Adrenal gland (tissue), 12 donors: Measurements from ENCODE around the gene ZBTB44. TPM values are rescaled to one million over a fixed set of nuclear protein-coding genes. Genes with fewer than 3 reads are reported as not detected.

ENCODE experiments used
- DNase-seq, 7 donors: peaks; one replicate each; pipeline ENCODE4 v3.0.0-alpha.2; 2019 to 2020
- H3K27ac ChIP-seq, 5 donors: fragments of 200-600 bp; sonication (generic) in 4 of 5; 1 replicate in 3 of 5; 2 replicates in 2 of 5; pipeline versions ENCODE4 v1.5.1 to v1.8.0; 2016 to 2020; ENCODE audit warnings: mild to moderate bottlenecking in 1 of 5
- H3K27me3 ChIP-seq: fragments of 200-600 bp; 2 replicates; pipeline ENCODE4 v1.8.0; 2021
- H3K36me3 ChIP-seq, 2 donors: fragments of 200-600 bp; replicated peaks in 1 of 2; 1 replicate in 1 of 2; 2 replicates in 1 of 2; pipeline versions ENCODE4 v1.5.1 to v1.8.0; 2018 to 2022
- H3K4me1 ChIP-seq, 2 donors: fragments of 200-600 bp; replicated peaks in 1 of 2; 1 replicate in 1 of 2; 2 replicates in 1 of 2; pipeline versions ENCODE4 v1.5.1 to v1.8.0; 2018 to 2021
- H3K4me3 ChIP-seq, 4 donors: fragments of 200-600 bp; sonication (generic) in 3 of 4; one replicate each; pipeline ENCODE4 v1.5.1; 2016 to 2018
- H3K9me3 ChIP-seq, 3 donors: fragments of 200-600 bp; sonication (generic) in 1 of 3; replicated peaks in 1 of 3; 1 replicate in 2 of 3; 2 replicates in 1 of 3; pipeline versions ENCODE4 v1.5.1 to v1.8.0; 2016 to 2021
- POLR2A ChIP-seq, 2 donors: fragments of 450-650 bp; IDR thresholded peaks; one replicate each; pipeline ENCODE4 v1.6.1; 2017; ENCODE audit warnings: antibody characterized with exemption in 2 of 2, mild to moderate bottlenecking in 2 of 2, moderate library complexity in 1 of 2
- WGBS, 4 donors: extraction: QIAGEN DNeasy Blood & Tissue Kit in 2 of 4; methylation state at CpG; one replicate each; pipeline versions ENCODE4 v1.1.5 to v1.1.7; 2013 to 2017; 5-methylcytosine and 5-hydroxymethylcytosine counted together
- intact Hi-C, 2 donors: fragments of 100-400 bp; cut with DNase I; formaldehyde crosslinking; loops; one replicate each; pipeline versions ENCODE4 v1.14.1 to v1.15.0; 2022 to 2023
- polyA plus RNA-seq, 3 donors: library from polyadenylated mRNA; stranded (reverse); fragments of 200-250 nt in 2 of 3; fragments of 350-450 nt in 1 of 3; fragmentation: Illumina TruSeq in 1 of 3; extraction: RNeasy Lipid Tissue Mini Kit (QIAGEN cat#74804) in 1 of 3; gene quantifications; one replicate each; pipeline ENCODE4 v1.2.3, GENCODE V29; 2013 to 2014
- total RNA-seq, 9 donors: library from RNA; depleted of rRNA in 4 of 9; stranded (reverse); fragments of >200 nt in 4 of 9; fragments of 120-200 nt in 1 of 9; fragmentation: NEBNext Ultra II Directional in 1 of 9; extraction: Animal tissue kit (Norgen Biotek cat#: 25700) in 1 of 9; gene quantifications; one replicate each; pipeline versions ENCODE4 v1.1.0 to v1.2.4, GENCODE V29; 2013 to 2023
- TF ChIP-seq, protein P1 (sequence below), 6 experiments: fragments of 450-650 bp in 4 of 6; fragments of 200-600 bp in 2 of 6; sonication (generic) in 1 of 6; IDR thresholded peaks; 1 replicate in 5 of 6; 2 replicates in 1 of 6; pipeline versions ENCODE4 v1.5.1 to v1.8.0; 2016 to 2021; ENCODE audit warnings: antibody characterized with exemption in 6 of 6, mild to moderate bottlenecking in 2 of 6, moderate library complexity in 1 of 6
- donor health status: healthy with polysubstance abuse.
- donor health status: Bipolar disorder and iron deficiency.
- donor health status: DM: yes; HTN: yes; CAD: no.
- donor health status: DM: no; HTN: no; CAD: no.
- donor health status: DM: no; HTN: no; CAD: no.
- donor health status: DM: yes; HTN: yes; CAD: no.

ZBTB44 gene
- total and polyA plus RNA-seq, 12 donors, result 10.1 to 94.3 (median 39.6) TPM

DNA sequence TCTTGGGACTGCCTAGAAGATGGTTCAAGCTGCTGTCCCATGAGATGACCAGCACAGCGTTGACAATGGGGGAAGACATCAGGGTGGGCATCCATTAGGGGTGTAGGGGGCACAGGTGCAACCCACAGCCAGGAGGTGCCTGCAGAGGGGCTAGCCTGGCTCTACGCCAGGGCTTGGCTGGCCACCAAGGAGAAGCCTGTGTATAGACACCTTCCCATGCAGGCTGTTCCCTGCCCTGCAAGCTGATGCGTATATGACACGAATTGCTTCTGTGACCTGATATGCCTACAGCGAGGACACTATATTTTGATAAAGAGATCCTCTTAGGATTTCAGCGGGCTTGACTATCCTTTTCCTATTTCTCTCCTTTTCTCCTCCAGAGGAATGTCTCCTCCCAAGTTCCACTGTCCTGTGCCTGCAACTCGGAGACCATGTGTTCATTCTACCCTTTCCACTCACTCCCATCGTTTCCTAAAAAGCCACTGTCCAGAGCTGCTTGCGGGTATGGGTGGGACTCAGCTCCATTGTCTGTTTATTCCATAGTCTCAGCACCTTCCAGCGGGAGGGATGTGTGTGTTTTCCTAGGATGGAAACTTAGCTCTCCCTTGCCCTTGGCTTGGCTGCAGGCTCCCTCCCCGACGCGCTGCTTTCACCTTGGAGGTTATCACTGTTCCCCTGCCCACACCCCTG, 99.0 kb downstream of the ZBTB44 start:
- TF ChIP-seq, protein P1, sequence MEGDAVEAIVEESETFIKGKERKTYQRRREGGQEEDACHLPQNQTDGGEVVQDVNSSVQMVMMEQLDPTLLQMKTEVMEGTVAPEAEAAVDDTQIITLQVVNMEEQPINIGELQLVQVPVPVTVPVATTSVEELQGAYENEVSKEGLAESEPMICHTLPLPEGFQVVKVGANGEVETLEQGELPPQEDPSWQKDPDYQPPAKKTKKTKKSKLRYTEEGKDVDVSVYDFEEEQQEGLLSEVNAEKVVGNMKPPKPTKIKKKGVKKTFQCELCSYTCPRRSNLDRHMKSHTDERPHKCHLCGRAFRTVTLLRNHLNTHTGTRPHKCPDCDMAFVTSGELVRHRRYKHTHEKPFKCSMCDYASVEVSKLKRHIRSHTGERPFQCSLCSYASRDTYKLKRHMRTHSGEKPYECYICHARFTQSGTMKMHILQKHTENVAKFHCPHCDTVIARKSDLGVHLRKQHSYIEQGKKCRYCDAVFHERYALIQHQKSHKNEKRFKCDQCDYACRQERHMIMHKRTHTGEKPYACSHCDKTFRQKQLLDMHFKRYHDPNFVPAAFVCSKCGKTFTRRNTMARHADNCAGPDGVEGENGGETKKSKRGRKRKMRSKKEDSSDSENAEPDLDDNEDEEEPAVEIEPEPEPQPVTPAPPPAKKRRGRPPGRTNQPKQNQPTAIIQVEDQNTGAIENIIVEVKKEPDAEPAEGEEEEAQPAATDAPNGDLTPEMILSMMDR (IDR thresholded peaks at IDR 0.05), result no peak
- no peak for TF ChIP-seq POLR2A (IDR thresholded peaks at IDR 0.05)
- DNase-seq, result peak in 1 of 7 donors; percentile 46
- no peaks in the 10 kb centered on the region for H3K36me3 ChIP-seq
- H3K27ac ChIP-seq, result no peak overlapping the region
- no peaks in the 10 kb centered on the region for H3K27me3 ChIP-seq
- intact Hi-C loops, result loop anchor here (5.0 to 10.0 kb wide), 2 partner anchors 99 to 647 kb away; partner anchors contain the start of gene ZBTB44 (in 1 of the 2)
- H3K4me1 ChIP-seq, result no peaks in the 10 kb centered on the region
- no peaks in the 10 kb centered on the region for H3K9me3 ChIP-seq
- no peak overlapping the region for H3K4me3 ChIP-seq
- whole genome bisulfite sequencing, 4 donors, result 59 to 65% (median 62%) methylated on average over 12 to 13 of the region's 13 CpGs

DNA sequence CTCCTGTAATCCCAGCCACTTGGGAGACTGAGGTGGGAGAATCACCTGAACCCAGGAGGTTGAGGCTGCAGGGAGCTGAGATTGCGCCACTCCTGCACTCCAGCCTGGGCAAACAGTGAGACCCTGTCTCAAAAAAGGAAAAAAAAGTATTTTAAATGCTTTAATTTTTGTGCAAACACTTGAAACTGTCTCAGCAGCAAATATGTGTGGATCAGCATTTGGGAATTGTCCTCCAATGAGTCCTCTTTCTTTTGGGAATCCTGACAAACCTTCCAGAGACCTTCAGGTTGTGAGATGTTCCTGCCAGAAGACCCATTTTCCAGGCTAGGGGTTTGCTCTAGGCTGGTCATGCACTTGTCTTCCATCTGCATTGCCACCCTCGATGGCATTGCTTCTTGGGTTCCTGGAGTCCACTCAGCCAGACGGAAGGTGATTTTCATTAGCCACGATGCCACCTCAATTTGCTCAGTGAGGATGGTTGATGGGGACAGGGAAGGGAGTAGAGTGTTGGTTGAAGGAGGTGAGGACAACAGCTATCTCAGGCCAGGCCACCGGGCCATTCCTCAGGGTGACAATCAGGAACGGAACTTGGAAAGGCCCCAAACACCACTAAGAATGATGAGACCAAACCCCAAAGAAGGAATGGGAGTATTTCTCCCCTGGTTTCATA, 99.7 kb downstream of the ZBTB44 start:
- H3K27me3 ChIP-seq, result no peaks in the 10 kb centered on the region
- peak in 2 of 7 donors; percentile 8 to 10 for DNase-seq
- no peaks in the 10 kb centered on the region for H3K9me3 ChIP-seq
- no peak overlapping the region for H3K4me3 ChIP-seq
- no peaks in the 10 kb centered on the region for H3K36me3 ChIP-seq
- H3K4me1 ChIP-seq, result no peaks in the 10 kb centered on the region
- intact Hi-C loops, result loop anchor here (5.0 to 10.0 kb wide), 3 partner anchors 100 to 647 kb away; partner anchors contain the start of genes ADAMTS8 (in 2 of the 2) and ZBTB44 (in 1 of the 2)
- 77 to 88% (median 81%) methylated on average over 6 of the region's 6 CpGs for WGBS, 4 donors
- no peak overlapping the region for H3K27ac ChIP-seq
- TF ChIP-seq, protein P1 (IDR thresholded peaks at IDR 0.05), result no peak
- TF ChIP-seq POLR2A (IDR thresholded peaks at IDR 0.05), result no peak

DNA sequence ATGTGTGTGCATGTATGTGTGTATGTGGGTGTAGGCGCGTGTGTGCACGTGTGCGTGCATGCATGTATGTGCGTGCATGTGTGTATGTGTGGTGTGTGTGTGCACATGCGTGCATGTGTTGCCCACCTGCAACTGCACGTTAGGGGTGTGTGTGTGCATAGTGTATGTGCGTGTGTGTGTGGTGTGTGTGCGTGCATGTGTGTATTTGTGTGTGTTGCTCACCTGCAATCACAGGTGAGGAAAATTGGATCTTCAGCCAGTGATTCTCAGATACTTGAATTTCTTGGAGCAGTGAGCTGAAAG, 100.8 kb downstream of the ZBTB44 start:
- WGBS, 4 donors, result 87 to 90% (median 89%) methylated on average over 9 of the region's 9 CpGs

More for the DNA sequence above, 100.8 kb downstream of the ZBTB44 start:
- H3K9me3 ChIP-seq, result no peaks in the 10 kb centered on the region
- intact Hi-C loops, result loop anchor here (5.0 to 10.0 kb wide), 2 partner anchors 101 to 213 kb away; partner anchors contain the start of genes ADAMTS8 (in 2 of the 2) and ZBTB44 (in 1 of the 2)
- no peaks in the 10 kb centered on the region for H3K36me3 ChIP-seq
- H3K4me3 ChIP-seq, result no peak overlapping the region
- DNase-seq, result peak in 3 of 7 donors; percentile 6 to 35 (median 13)
- TF ChIP-seq POLR2A (IDR thresholded peaks at IDR 0.05), result no peak
- TF ChIP-seq, protein P1 (IDR thresholded peaks at IDR 0.05), result no peak
- H3K27ac ChIP-seq, result no peak overlapping the region
- no peaks in the 10 kb centered on the region for H3K4me1 ChIP-seq
- H3K27me3 ChIP-seq, result no peaks in the 10 kb centered on the region
